Muscle layer of colon (tissue), 2 donors: ENCODE results near the gene ZNF512B.
"Not testable (repeated sequence)": the region's sequence is repeated elsewhere in the genome, so short reads cannot be mapped to it uniquely, and the experiment has no call there.

Source experiments
- H3K27ac ChIP-seq: one replicate; pipeline ENCODE4 v1.7.0; 2013; ENCODE audit warnings: low read depth, mild to moderate bottlenecking, low read length, moderate library complexity
- H3K27me3 ChIP-seq, 2 donors: one replicate each; pipeline ENCODE4 v1.7.0; 2013; ENCODE audit warnings: low read length in 2 of 2, mild to moderate bottlenecking in 2 of 2; ENCODE audit not compliant: insufficient read depth in 2 of 2, control insufficient read depth in 1 of 2
- H3K36me3 ChIP-seq: one replicate; pipeline ENCODE4 v1.7.0; 2013; ENCODE audit warnings: mild to moderate bottlenecking, low read length; ENCODE audit not compliant: insufficient read depth
- H3K4me1 ChIP-seq: one replicate; pipeline ENCODE4 v1.7.0; 2013; ENCODE audit warnings: mild to moderate bottlenecking, low read length; ENCODE audit not compliant: insufficient read depth
- H3K4me3 ChIP-seq, 2 donors: one replicate each; pipeline ENCODE4 v1.7.0; 2013; ENCODE audit warnings: low read length in 2 of 2, low read depth in 1 of 2, mild to moderate bottlenecking in 1 of 2, moderate library complexity in 1 of 2
- H3K9ac ChIP-seq: one replicate; pipeline ENCODE4 v1.7.0; 2013; ENCODE audit warnings: low read length
- H3K9me3 ChIP-seq: one replicate; pipeline ENCODE4 v1.7.0; 2013; ENCODE audit warnings: mild to moderate bottlenecking, low read length
- donor health status: abdominal sarcoma.
- donor health status: Adenocarcinoma of cecum.

The ZNF512B gene, protein sequence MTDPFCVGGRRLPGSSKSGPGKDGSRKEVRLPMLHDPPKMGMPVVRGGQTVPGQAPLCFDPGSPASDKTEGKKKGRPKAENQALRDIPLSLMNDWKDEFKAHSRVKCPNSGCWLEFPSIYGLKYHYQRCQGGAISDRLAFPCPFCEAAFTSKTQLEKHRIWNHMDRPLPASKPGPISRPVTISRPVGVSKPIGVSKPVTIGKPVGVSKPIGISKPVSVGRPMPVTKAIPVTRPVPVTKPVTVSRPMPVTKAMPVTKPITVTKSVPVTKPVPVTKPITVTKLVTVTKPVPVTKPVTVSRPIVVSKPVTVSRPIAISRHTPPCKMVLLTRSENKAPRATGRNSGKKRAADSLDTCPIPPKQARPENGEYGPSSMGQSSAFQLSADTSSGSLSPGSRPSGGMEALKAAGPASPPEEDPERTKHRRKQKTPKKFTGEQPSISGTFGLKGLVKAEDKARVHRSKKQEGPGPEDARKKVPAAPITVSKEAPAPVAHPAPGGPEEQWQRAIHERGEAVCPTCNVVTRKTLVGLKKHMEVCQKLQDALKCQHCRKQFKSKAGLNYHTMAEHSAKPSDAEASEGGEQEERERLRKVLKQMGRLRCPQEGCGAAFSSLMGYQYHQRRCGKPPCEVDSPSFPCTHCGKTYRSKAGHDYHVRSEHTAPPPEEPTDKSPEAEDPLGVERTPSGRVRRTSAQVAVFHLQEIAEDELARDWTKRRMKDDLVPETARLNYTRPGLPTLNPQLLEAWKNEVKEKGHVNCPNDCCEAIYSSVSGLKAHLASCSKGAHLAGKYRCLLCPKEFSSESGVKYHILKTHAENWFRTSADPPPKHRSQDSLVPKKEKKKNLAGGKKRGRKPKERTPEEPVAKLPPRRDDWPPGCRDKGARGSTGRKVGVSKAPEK

DNA sequence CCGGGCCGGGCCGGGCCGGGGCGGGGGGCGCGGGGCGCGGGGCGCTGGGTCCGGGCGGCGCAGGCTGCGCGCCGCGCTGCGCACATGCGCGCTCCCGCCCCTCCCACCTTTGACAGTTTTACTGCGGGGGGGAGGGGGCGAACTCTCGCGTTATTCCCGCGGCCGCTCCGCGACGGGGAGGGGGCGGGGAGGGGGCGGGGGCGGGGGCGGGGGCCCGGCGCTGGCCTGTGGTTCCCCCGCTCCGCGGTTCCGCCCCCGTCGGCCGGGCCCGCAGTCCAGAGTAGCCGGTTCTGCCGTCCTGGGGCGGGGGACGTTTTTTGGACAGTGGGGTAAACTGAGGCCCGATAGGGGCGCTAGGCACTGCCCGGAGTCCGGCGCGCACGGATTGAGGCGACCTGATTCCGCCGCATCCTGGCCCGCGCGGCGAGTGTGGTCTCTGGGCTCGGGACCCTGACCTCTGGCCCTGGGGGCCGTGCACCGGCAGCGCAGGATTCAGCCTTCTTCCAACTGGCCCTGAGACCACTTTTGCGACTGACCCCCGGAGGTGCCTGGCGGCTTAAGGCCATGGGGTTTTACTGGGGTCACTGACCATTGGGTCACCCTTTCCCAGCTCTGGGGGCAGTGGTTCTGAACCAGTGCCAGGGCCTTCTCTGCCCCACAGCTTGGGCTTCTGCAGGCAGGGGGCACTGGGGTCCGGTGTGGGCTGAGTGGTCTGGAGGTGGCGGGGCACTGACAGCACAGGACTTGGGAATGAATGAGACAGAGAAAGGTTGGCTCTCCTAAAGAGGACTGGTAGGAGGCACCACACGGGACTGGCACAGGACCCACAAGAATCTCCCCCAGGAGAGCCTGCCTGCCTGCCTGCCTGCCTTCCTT lies at the start of gene ZNF512B:
ZNF512B (minus strand) TSS at position 93 of the 876 bp plus-strand sequence. CDS start 1,980 bp downstream, outside the sequence.
- Histone ChIP-seq H3K4me1 (peaks cover 12% of the 10 kb centered on the region), H3K9me3 (no peaks in the 10 kb centered on the region), H3K27ac (peak within 1 kb of the TSS; percentile 35), H3K4me3 (peak within 1 kb of the TSS; percentile 45 to 65), H3K27me3 (no peaks in the 10 kb centered on the region), H3K36me3 (peaks cover 12% of the 10 kb centered on the region), H3K9ac (peak within 1 kb of the TSS; percentile 82)

DNA sequence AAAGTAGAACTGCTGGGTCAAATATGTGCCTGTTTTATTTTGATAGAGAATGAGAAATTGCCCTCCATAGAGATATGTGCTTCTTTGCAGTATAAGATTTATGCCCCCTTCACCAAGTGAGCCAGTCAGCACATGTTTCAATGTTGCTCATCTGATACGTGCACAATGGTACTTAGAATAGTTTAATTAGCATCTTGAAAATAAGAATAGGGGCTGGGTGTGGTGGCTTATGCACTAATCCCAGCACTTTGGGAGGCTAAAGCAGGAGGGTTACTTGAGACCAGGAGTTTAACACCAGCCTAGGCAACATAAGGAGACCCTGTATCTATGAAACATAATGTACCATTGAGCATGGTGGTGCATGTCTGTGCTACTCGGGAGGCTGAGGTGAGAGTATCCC lies 45.9 kb upstream of the ZNF512B start:
- Histone ChIP-seq H3K27me3 (no peaks in the 10 kb centered on the region), H3K36me3 (peaks cover 56% of the 10 kb centered on the region)

DNA sequence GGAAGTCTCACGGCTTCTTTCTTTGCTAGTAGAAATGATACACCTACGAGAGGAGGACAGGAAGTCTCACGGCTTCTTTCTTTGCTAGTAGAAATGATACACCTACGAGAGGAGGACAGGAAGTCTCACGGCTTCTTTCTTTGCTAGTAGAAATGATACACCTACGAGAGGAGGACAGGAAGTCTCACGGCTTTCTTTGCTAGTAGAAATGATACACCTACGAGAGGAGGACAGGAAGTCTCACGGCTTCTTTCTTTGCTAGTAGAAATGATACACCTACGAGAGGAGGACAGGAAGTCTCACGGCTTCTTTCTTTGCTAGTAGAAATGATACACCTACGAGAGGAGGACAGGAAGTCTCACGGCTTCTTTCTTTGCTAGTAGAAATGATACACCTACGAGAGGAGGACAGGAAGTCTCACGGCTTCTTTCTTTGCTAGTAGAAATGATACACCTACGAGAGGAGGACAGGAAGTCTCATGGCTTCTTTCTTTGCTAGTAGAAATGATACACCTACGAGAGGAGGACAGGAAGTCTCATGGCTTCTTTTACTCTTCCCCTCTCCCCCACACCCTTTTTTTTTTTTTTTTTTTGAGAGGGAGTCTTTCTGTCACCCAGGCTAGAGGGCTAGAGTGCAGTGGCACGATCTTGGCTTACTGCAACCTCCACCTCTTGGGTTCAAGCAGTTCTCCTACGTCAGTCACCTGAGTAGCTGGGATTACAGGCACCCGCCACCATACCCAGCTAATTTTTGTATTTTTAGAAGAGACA lies 42.8 kb upstream of the ZNF512B start:
- H3K4me1 ChIP-seq, H3K4me3 ChIP-seq, H3K27me3 ChIP-seq, H3K27ac ChIP-seq, H3K9me3 ChIP-seq, H3K9ac ChIP-seq: not testable (repeated sequence)
- H3K36me3 ChIP-seq, result peaks cover 48% of the 10 kb centered on the region

More for the DNA sequence above, 45.9 kb upstream of the ZNF512B start:
- H3K4me3 ChIP-seq, result no peak overlapping the region
- no peak overlapping the region for H3K27ac ChIP-seq
- H3K9me3 ChIP-seq, result no peaks in the 10 kb centered on the region
- H3K4me1 ChIP-seq, result no peaks in the 10 kb centered on the region
- no peak overlapping the region for H3K9ac ChIP-seq

DNA sequence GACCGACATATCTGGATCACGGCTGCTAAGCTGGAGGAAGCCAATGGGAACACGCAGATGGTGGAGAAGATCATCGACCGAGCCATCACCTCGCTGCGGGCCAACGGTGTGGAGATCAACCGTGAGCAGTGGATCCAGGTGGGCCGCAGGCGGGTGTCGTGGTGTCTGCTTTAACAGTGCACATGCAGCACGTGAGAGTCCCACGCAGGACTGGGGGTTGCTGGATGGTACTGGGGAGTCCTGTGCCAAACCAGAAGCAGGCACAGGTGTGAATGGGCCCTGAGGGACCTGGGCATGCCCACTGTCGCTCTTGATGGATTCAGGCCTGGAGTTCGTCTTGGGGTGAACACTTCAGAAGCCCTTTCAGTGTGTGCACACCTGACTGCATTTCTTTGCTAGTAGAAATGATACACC lies 41.6 kb upstream of the ZNF512B start:
- no peak overlapping the region for H3K9ac ChIP-seq
- H3K27ac ChIP-seq, result no peak overlapping the region
- H3K9me3 ChIP-seq, result no peaks in the 10 kb centered on the region
- peaks cover 43% of the 10 kb centered on the region for H3K36me3 ChIP-seq
- H3K4me1 ChIP-seq, result no peaks in the 10 kb centered on the region
- no peaks in the 10 kb centered on the region for H3K27me3 ChIP-seq
- no peak overlapping the region for H3K4me3 ChIP-seq

DNA sequence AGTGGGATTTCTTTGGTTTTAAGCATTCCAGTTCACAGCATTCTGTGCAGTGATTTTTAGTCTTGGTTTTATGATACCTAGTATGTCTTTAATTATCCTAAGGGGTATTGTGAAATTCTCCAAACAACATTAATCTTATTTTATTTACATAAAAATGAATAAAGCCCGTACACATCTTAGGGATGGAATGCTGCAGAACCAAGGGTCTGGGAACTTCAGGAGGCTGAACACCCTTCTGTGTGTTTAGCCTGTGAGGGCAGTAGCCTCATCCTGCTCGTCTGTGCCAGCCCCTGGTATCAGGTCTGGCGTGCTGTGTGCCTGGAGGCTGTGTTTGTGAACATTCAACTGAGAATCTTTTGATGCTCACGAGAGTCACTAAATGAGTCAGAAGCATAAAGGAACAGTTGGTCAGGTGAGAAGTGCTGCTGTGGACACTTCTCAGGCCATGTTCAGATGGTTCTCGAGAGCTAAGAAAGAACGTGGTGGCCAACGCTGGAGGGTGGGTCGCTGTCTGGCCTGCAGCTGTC lies 41.0 kb upstream of the ZNF512B start:
- H3K9ac ChIP-seq, result no peak overlapping the region

DNA sequence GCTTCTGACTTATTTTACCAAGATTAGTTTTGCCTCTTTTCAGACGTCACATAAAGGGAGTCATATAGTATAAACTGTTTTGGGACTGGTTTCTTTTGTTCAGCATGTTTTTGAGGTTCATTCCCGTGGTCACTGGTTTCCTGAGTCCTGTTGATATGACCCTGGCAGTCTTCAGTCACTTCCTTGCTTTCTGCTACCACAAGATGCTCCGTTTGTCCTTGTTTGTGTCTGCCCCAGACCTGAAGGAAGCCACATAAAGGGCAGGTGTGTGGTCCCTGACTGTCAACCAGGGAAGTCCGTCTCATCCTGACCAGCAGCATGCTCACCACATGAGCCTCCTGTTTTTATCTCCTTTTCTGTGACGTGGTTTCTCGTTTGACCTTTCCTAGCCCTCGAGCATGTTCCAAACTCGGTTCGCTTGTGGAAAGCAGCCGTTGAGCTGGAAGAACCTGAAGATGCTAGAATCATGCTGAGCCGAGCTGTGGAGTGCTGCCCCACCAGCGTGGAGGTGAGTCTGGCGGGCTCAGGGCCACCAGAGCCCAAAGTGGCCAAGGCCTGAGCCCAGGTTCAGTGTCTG lies 40.2 kb upstream of the ZNF512B start:
- peaks cover 43% of the 10 kb centered on the region for H3K36me3 ChIP-seq

More for the DNA sequence above, 41.0 kb upstream of the ZNF512B start:
- Histone ChIP-seq H3K36me3 (peaks cover 43% of the 10 kb centered on the region), H3K9me3 (no peaks in the 10 kb centered on the region), H3K4me3 (no peak overlapping the region), H3K27ac (no peak overlapping the region), H3K4me1 (no peaks in the 10 kb centered on the region), H3K27me3 (no peaks in the 10 kb centered on the region)

DNA sequence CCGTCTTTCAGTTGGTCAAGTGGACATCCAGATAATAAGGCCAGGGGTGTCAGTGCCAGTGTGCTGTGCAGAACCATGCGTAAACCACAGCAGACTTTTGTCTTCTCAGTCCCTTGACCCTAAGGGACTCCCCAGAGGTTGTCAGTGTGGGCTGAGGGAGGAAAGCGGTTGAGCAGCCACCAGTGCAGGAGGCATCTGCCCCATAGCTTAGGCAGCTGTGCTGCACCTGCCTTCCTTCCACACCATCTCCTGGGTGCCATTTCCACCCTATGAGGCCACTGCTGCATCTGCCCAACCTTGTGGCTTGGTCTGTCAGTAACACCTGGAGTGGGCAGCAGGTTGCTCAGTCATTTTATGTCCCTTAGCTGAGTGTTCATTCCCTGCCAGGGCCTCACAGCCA lies 37.2 kb upstream of the ZNF512B start:
- no peak overlapping the region for H3K9ac ChIP-seq
- H3K36me3 ChIP-seq, result peaks cover 53% of the 10 kb centered on the region
- H3K4me1 ChIP-seq, result no peaks in the 10 kb centered on the region
- H3K4me3 ChIP-seq, result no peak overlapping the region
- no peaks in the 10 kb centered on the region for H3K9me3 ChIP-seq
- no peaks in the 10 kb centered on the region for H3K27me3 ChIP-seq
- no peak overlapping the region for H3K27ac ChIP-seq

More for the DNA sequence above, 40.2 kb upstream of the ZNF512B start:
- H3K4me3 ChIP-seq, result no peak overlapping the region
- no peak overlapping the region for H3K9ac ChIP-seq
- no peaks in the 10 kb centered on the region for H3K27me3 ChIP-seq
- H3K4me1 ChIP-seq, result no peaks in the 10 kb centered on the region
- no peaks in the 10 kb centered on the region for H3K9me3 ChIP-seq
- H3K27ac ChIP-seq, result no peak overlapping the region

DNA sequence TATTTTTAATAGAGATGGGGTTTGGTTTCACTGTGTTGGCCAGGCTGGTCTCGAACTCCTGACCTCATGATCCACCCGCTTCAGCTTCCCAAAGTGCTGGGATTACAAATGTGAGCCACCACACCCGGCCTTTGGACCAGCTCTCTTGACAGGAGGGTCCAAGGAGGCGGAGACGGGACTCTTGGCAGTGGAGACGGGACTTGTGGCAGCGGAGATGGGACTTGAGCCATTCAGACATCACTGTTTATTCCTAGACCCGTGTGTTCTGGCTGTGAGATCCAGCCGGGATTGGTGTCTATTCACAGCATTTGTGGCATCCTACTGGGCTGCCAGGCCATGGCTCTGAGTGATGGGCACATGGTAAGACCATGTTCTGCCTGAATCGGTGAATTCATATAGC lies 36.8 kb upstream of the ZNF512B start:
- H3K27me3 ChIP-seq, result no peaks in the 10 kb centered on the region
- peaks cover 53% of the 10 kb centered on the region for H3K36me3 ChIP-seq

DNA sequence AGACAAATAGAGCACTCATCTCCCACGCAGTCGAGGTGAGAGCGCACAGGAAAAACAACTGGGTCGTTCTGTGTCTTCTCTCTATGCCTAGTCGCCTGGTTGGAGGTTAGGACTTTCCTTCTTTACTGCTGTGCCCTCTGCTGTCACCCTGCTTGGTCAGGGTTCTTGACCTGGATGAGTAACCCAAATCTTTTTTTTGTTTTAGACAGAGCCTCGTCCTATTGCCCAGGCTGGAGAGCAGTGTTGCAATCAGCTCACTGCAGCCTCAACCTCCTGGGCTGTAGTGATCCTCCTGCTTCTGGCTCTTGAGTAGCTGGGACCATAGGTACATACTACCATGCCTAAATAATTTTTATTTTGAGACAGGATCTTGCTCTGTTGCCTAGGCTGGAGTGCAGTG lies 35.7 kb upstream of the ZNF512B start:
- Histone ChIP-seq H3K36me3 (peaks cover 53% of the 10 kb centered on the region), H3K9me3 (no peaks in the 10 kb centered on the region), H3K4me3 (no peak overlapping the region), H3K4me1 (no peaks in the 10 kb centered on the region), H3K27ac (no peak overlapping the region), H3K27me3 (no peaks in the 10 kb centered on the region), H3K9ac (no peak overlapping the region)

More for the DNA sequence above, 36.8 kb upstream of the ZNF512B start:
- Histone ChIP-seq H3K4me3 (no peak overlapping the region), H3K4me1 (no peaks in the 10 kb centered on the region), H3K27ac (no peak overlapping the region), H3K9ac (no peak overlapping the region), H3K9me3 (no peaks in the 10 kb centered on the region)
